Measurements from ENCODE around the gene CEP120.

CEP120 gene

DNA sequence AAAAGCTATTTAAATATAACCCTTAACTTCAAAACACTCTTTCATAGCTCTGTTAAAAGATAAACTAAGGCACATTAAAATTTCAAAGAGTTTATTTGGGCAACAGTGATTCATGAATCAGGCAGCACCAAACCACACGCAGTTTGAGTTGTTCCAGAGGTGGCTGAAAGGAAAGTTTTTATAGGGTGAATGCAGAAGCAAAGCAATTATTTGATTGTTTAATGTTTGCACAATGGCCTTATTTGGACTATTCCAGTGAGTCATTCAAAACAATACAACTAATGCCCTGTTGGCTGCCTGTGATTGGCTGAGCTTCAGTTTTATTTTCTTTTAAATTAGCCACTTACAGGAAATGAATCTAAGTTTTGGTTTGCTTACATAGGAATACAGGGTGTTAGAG, 125.3 kb downstream of the CEP120 start:
- DNase-seq: no peak

DNA sequence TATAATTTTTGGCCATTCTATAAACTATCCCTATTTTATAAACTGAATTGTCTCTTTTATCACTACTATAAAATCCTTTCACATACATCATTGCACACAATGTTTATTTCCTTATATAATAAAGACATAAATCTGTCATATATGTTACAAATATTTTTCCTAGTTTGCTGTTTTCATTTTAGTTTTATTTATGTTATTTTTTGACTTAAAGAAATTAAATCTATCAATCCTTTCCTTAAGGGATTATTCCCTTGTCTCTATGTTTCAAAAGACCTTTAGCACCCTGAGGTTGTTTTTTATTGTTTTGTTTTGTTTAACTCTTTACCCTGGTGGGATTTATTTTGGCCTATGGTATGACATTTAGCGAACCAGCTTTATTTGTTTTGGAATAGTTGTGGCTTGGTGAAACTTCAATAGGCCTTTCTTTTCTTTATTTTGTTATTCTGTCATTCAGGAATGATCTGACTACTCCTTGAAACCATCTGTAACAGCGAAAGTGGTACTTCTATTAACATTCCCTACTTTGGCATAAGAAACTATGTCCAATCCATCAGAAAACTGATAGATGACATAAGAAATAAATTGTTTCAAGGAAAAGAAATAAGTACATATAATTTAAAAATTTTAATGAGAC, 125.9 kb downstream of the CEP120 start:
- no peak for DNase-seq
